T-helper 2 cell treated with Interferon-gamma antibody and Interleukin-4, amounts not matched to agents 5 μg/mL and 100 μg/mL, for 36 hours (primary cell): ENCODE data around the gene PHLPP1.
"Not testable (repeated sequence)": the region's sequence is repeated elsewhere in the genome, so short reads cannot be mapped to it uniquely, and the experiment has no call there.

Experiments used
- DNase-seq: peaks from one replicate; pipeline ENCODE4 v3.0.0; 2021; ENCODE audit warnings: low spot score
- H3K27ac Mint-ChIP-seq: one replicate; pipeline ENCODE4 v1.8.0; 2021; ENCODE audit warnings: mild to moderate bottlenecking, mixed read lengths
- H3K27me3 Mint-ChIP-seq: one replicate; pipeline ENCODE4 v1.8.0; 2021; ENCODE audit warnings: low read depth, mixed read lengths
- H3K36me3 Mint-ChIP-seq: one replicate; pipeline ENCODE4 v1.8.0; 2021; ENCODE audit warnings: low read depth, mixed read lengths
- H3K4me1 Mint-ChIP-seq: one replicate; pipeline ENCODE4 v1.8.0; 2021; ENCODE audit warnings: low read depth, mixed read lengths
- H3K4me3 Mint-ChIP-seq: one replicate; pipeline ENCODE4 v1.8.0; 2022; ENCODE audit warnings: mild to moderate bottlenecking, moderate library complexity, mixed read lengths
- H3K9me3 Mint-ChIP-seq: one replicate; pipeline ENCODE4 v1.8.0; 2021; ENCODE audit warnings: mixed read lengths

PHLPP1 gene

DNA sequence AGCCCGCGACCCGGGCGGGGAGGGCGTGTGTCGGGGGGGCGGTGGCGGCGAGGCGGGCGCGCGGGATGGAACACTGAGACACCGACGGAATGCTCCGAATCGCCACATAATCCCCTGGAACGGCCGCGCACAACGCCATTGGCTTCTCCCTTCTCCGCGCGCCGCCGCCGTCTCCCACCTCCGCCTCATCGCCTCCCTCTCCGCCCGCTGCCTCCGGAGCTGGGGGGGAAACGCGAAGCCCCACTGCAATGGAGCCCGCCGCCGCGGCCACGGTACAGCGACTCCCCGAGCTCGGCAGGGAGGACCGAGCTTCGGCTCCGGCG is at the start of gene PHLPP1:
TSS of gene PHLPP1 (plus strand) at position 106 of the 323 bp plus-strand sequence. CDS start at position 249, 143 bp downstream.
- Mint-ChIP-seq H3K27me3 (peaks cover 3% of the 10 kb centered on the region), H3K36me3 (peaks cover 8% of the 10 kb centered on the region), H3K9me3 (no peaks in the 10 kb centered on the region), H3K4me3 (peak within 1 kb of the TSS; percentile 85), H3K4me1 (peaks cover 37% of the 10 kb centered on the region), H3K27ac (peak within 1 kb of the TSS; percentile 84)
- no peak for DNase-seq

DNA sequence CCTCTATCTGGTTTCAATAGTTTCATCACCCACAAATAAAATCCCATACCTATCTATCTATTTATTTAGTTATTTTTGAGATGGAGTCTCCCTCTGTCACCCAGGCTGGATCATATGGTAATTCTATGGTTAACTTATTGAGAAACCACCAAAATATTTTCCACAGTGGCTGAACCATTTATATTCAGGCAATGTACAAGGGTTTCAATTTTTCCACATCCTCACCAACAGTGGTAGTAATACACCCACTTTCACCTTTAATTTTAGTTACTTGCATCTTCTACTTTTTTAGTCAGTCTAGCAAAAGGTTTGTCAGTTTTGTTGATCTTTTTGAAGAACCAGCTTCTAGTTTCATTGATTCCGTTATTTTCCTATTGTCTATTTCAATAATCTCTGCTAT is 46.1 kb upstream of the PHLPP1 start:
- no peak for DNase-seq
- no peak overlapping the region for H3K4me3 Mint-ChIP-seq
- no peaks in the 10 kb centered on the region for H3K36me3 Mint-ChIP-seq
- H3K27me3 Mint-ChIP-seq, result peaks cover 10% of the 10 kb centered on the region
- no peaks in the 10 kb centered on the region for H3K4me1 Mint-ChIP-seq
- no peak overlapping the region for H3K27ac Mint-ChIP-seq
- peaks cover 5% of the 10 kb centered on the region for H3K9me3 Mint-ChIP-seq

DNA sequence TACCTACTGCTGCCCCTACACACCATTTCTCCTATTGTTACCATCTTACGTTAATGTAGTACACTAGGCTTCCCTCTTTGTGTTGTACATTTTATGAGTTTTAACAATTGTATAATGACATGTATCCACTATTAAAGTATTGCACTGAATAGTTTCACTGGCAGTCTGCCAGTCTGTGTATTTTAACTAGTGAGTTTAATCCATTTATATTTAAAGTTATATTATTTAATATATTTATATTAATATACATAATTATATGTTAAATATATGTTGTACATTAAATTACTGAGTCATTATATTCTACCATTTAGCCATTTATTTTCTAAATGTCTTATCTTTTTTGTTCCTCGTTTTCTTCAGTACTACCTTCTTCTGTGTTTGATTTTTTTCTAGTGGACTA is 44.8 kb upstream of the PHLPP1 start:
- Mint-ChIP-seq H3K9me3 (peaks cover 5% of the 10 kb centered on the region), H3K27ac (no peak overlapping the region), H3K4me1 (no peaks in the 10 kb centered on the region), H3K27me3 (peaks cover 12% of the 10 kb centered on the region), H3K36me3 (peaks cover 1% of the 10 kb centered on the region), H3K4me3 (no peak overlapping the region)
- no peak for DNase-seq

DNA sequence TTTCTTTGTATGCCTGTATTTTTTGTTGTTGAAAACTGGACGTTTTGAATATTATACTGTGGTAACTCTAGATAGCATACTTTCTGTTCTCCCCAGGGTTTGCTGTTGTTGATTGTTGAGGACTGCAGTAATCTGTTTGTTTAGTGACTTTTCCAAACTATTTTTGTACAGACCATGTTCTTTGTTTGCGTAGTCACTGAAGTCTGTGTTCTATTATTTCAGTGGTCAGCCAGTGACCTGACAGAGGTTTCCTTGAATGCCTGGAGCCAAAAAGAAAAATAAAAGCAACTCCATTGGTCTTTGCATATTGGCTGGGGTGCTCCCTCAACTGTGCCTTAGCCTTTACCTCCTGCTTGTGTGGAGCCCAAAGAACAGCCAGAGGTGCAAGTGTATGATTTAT is 42.7 kb upstream of the PHLPP1 start:
- Mint-ChIP-seq H3K27ac (no peak overlapping the region), H3K36me3 (peaks cover 1% of the 10 kb centered on the region), H3K4me1 (no peaks in the 10 kb centered on the region), H3K9me3 (peaks cover 5% of the 10 kb centered on the region), H3K4me3 (no peak overlapping the region), H3K27me3 (peaks cover 15% of the 10 kb centered on the region)
- DNase-seq, result no peak

DNA sequence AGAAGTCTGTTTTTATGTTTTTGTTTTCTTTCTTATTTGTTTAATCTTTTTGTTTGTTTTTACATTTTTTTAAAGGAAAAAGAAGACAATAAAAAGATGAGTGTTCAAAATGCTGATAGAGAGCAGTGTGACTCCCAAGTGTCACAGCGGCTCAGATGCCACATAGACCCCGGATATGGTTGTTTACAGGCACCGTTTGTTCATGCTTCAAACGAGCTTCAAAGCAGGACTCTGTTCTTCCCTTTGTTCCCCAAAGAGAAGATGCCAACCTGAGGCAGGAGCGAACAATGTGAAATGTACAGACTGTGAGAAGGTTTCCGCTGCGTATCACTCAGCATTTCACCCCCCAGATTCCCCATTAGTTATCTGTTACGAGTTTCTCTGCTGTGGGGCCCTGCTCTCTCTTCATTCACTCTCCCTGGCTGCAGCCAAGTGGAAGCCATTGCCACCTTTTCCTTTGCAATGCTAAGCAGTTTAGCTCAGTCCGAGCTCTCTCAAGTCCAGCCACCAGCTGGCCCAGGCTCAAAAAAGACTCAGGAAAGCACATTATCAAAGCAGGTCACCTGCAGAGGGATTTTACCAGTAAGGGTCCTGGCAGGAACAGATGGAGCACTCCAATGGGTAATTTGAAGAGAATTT is 36.4 kb upstream of the PHLPP1 start:
- H3K36me3 Mint-ChIP-seq, result peaks cover 1% of the 10 kb centered on the region
- no peak overlapping the region for H3K27ac Mint-ChIP-seq
- H3K9me3 Mint-ChIP-seq, result no peaks in the 10 kb centered on the region
- H3K4me1 Mint-ChIP-seq, result no peaks in the 10 kb centered on the region
- peaks cover 10% of the 10 kb centered on the region for H3K27me3 Mint-ChIP-seq
- H3K4me3 Mint-ChIP-seq, result no peak overlapping the region
- no peak for DNase-seq

DNA sequence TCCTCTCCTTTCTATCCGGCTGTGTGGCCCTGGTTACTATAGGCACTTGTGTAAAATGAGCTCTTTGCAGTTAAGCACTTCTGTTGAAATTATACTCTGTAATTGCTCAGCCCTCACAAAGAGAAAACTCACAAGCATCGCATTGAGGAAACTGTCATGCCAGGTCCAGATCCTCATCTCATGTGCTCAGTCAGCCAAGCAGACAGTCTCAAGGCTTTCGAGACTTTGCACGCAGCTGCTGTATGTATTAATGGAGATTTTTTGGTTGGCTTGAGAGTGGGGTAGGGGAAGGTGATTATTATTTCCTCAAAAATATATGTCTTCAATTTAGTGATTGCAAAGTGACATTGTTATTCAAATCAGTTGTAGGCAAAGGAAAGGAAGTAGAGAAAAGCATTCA is 33.0 kb upstream of the PHLPP1 start:
- H3K27me3 Mint-ChIP-seq, result peaks cover 6% of the 10 kb centered on the region
- H3K4me3 Mint-ChIP-seq, result no peak overlapping the region
- no peak for DNase-seq
- no peaks in the 10 kb centered on the region for H3K36me3 Mint-ChIP-seq
- no peak overlapping the region for H3K27ac Mint-ChIP-seq
- H3K9me3 Mint-ChIP-seq, result peaks cover 3% of the 10 kb centered on the region
- no peaks in the 10 kb centered on the region for H3K4me1 Mint-ChIP-seq

DNA sequence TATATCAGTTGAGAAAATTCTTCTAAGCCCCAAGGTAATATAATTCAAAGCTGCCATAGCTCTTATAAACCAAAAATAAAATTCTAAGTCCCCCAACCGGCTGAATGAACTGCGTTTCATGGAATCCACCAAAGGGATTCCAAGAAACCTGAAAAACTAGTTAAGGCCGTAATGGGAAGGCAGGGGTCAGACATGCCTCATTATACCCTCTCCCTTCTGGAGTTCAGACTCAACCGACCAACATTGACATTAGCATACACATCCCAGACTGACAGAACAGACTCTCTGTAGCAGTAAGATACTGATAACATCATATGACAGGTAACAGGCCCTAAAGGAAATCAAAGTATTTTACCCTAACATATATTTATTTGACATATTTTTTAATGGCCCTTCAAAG is 31.4 kb upstream of the PHLPP1 start:
- H3K4me1 Mint-ChIP-seq, result no peaks in the 10 kb centered on the region
- no peak overlapping the region for H3K27ac Mint-ChIP-seq
- no peak for DNase-seq
- no peaks in the 10 kb centered on the region for H3K36me3 Mint-ChIP-seq
- peaks cover 13% of the 10 kb centered on the region for H3K9me3 Mint-ChIP-seq
- H3K4me3 Mint-ChIP-seq, result no peak overlapping the region
- H3K27me3 Mint-ChIP-seq, result peaks cover 6% of the 10 kb centered on the region

DNA sequence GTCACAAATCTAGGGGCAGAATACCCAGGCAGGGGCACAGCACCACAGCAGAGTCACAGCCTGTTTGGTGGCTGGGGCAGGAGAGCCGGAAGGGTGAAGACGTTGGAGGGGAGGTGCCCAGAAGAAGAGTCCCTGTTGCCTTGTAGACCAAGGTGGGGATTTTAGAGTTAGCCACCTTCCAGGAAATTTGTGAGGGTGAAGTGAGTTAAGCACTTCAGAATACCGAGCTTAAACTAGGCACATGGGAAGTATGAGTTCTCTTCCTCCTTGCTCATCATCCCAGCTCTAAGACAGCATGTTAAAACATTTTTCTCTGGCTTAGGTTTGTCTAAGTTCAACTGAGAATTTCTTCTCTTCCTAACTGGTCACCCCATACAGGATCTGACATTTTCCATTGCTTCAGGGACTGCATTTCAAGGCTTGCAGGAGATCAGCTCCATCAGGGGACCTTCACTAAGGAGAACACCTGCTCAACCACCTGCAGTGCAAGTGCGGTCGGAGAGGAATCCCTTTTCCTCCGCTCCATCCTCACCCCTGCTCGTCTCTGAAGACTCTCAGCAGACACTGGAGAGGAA is 26.5 kb upstream of the PHLPP1 start:
- Mint-ChIP-seq H3K27ac (no peak overlapping the region), H3K4me1 (no peaks in the 10 kb centered on the region), H3K27me3 (peaks cover 4% of the 10 kb centered on the region), H3K4me3 (no peak overlapping the region), H3K36me3 (no peaks in the 10 kb centered on the region), H3K9me3 (peaks cover 33% of the 10 kb centered on the region)
- DNase-seq, result no peak

DNA sequence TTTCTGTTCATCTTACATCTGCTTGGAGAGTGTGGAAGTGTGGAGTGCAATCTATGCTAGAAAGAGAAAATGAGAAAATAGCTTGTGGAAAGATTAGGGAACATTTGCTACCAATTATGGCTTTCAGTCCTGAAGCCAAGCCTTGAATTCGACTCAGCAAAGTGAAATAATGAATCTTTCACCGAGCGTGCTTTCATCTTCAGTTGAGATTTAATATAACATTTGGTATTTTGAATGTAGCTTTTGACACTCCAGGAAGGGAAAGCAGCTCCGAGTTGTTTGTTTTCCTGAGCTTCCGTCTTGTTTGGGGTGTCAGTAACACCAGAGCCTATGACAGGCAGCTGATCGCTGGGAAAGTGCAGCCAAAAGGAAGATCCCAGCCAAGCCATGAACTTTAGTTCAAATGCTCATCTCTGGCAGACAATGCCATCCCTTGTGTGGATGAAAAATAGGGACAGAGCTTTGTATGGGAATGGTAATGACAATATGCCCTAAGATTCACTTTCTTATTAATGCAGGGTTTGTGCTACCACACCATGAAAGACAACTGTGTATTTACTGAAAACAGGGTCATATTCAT is 25.0 kb upstream of the PHLPP1 start:
- Mint-ChIP-seq H3K9me3 (peaks cover 29% of the 10 kb centered on the region), H3K36me3 (no peaks in the 10 kb centered on the region), H3K27ac (no peak overlapping the region), H3K27me3 (peaks cover 4% of the 10 kb centered on the region), H3K4me3 (no peak overlapping the region), H3K4me1 (no peaks in the 10 kb centered on the region)
- no peak for DNase-seq

DNA sequence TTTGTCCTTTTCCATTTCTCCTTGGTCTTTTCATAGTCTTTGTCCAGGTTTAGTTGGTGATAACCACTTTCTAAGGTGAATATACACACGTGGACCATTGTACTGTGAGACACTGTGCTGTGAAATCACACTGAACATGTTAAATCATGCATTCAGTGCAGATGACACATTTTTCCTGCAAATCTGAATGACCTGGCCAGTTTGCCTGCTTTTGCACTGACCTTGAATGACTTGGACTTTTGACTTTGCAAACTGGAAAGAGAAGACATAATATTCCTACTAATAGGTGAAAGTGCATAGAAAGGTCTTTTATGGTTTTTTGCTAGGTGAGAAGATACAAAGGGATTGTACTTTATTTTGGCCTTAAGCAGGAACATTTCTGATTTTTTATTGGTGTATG is 21.7 kb upstream of the PHLPP1 start:
- Mint-ChIP-seq H3K27me3 (peaks cover 6% of the 10 kb centered on the region), H3K4me1 (no peaks in the 10 kb centered on the region), H3K36me3 (no peaks in the 10 kb centered on the region), H3K4me3 (no peak overlapping the region), H3K9me3 (peaks cover 23% of the 10 kb centered on the region), H3K27ac (no peak overlapping the region)
- no peak for DNase-seq

DNA sequence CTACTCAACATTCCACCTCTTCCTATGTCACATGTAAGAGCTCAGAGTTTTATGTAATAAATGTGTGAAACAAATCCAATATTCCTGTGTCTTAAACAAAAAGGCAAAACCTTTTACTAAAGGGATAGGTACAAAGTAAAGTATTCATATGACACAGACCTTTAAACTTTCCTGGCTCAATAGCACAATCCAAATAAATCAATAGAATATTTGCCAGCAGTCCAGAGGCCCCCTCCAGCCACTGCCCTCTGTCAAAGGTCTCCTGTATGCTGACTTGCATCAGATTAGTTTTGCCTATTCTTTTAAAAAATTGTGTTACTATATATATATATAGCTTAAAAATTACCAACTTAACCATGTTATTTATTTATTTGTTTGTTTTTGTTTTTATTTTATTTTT is 17.7 kb upstream of the PHLPP1 start:
- H3K36me3 Mint-ChIP-seq, result no peaks in the 10 kb centered on the region
- H3K27ac Mint-ChIP-seq, result no peak overlapping the region
- H3K4me1 Mint-ChIP-seq, result no peaks in the 10 kb centered on the region
- no peaks in the 10 kb centered on the region for H3K9me3 Mint-ChIP-seq
- no peak for DNase-seq
- no peak overlapping the region for H3K4me3 Mint-ChIP-seq
- H3K27me3 Mint-ChIP-seq, result peaks cover 8% of the 10 kb centered on the region

DNA sequence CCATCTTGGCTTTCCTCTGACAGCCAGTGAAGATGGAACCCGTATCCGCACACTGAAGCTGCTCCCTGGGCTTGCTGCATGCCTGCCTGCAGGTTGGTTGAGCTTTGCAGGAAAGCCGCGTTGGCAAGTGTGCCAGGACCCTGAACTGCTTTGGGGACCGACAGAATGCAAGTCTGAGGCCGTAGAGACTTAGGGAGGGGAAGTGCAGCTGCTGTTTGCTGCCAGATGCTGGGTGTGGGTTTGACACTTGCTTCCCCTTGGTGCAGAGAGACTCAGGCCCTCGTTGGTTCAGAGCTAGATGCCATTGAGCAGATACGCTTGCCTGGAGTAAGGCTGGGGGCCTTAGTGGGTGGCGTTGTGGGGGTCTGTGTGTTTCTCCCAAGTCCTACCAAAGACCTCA is 13.1 kb upstream of the PHLPP1 start:
- peaks cover 2% of the 10 kb centered on the region for H3K4me1 Mint-ChIP-seq
- DNase-seq, result no peak
- H3K36me3 Mint-ChIP-seq, result no peaks in the 10 kb centered on the region
- H3K4me3 Mint-ChIP-seq, result no peak overlapping the region
- no peak overlapping the region for H3K27ac Mint-ChIP-seq
- peaks cover 8% of the 10 kb centered on the region for H3K27me3 Mint-ChIP-seq
- no peaks in the 10 kb centered on the region for H3K9me3 Mint-ChIP-seq

DNA sequence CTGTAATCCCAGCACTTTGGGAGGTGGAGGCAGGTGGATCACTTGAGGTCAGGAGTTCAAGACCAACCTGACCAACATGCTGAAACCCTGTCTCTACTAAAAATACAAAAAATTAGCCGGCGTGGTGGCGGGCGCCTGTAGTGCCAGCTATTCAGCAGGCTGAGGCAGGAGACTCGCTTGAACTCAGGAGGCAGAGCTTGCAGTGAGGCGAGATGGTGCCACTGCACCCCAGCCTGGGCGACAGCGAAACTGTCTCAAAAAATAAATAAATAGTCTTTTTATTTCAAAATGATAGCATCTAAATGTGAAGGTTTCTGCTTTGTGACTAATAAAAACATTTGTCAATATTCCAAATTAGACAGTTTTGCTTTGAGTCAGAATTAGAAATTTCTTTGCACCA is 8.5 kb upstream of the PHLPP1 start:
- not testable (repeated sequence) for H3K4me1 Mint-ChIP-seq, H3K27me3 Mint-ChIP-seq, H3K27ac Mint-ChIP-seq, DNase-seq, H3K4me3 Mint-ChIP-seq, H3K9me3 Mint-ChIP-seq, H3K36me3 Mint-ChIP-seq

DNA sequence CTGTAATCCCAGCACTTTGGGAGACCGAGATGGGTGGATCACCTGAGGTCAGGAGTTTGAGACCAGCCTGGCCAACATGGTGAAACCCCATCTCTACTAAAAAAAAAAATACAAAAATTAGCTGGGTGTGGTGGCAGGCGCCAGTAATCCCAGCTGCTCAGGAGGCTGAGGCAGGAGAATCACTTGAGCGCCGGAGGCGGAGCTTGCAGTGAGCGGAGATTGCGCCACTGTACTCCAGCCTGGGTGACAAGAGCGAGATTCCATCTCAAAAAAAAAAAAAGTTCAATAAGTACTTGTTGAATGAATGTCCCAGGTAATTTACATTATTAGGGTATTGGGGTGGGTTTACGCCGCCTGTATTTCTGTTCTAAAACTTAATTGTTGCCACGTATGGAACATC is 5.4 kb upstream of the PHLPP1 start:
- not testable (repeated sequence) for H3K27me3 Mint-ChIP-seq, DNase-seq, H3K4me3 Mint-ChIP-seq, H3K9me3 Mint-ChIP-seq, H3K4me1 Mint-ChIP-seq, H3K36me3 Mint-ChIP-seq, H3K27ac Mint-ChIP-seq

DNA sequence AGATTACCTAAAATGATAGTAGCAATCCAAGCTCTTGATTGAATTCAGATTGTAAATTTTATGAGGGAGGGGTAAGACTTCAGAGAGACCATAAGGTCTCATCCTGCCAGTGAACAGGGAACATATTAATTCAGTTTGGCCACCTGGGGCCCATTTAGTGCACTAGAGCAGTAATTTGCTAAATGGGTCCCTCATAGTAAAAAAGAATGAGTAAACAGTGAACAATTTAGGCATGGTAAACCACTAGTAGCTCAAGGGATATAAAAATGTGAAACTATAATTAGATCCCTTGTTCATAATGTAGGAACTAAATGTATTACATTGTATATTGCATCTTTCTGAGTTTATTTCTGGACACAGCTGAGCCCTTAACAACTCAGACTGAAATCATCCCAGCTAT is 4.9 kb upstream of the PHLPP1 start:
- DNase-seq, result no peak
- Mint-ChIP-seq H3K36me3 (no peaks in the 10 kb centered on the region), H3K4me1 (peaks cover 7% of the 10 kb centered on the region), H3K4me3 (no peak overlapping the region), H3K27ac (no peak overlapping the region), H3K9me3 (no peaks in the 10 kb centered on the region), H3K27me3 (peaks cover 7% of the 10 kb centered on the region)
